Stimulated activated CD4-positive, alpha-beta T cell treated with anti-CD3 and anti-CD28 coated beads, Interleukin-12 subunit alpha, Interleukin-12 subunit beta, amount 100 ng/mL, for 24 hours (primary cell): Measurements from ENCODE around the gene PTPRU.

Experiments
- DNase-seq, 2 experiments: peaks; one replicate each; pipeline ENCODE4 v3.0.0-alpha.2; 2020; ENCODE audit warnings: low read depth in 2 of 2

Gene PTPRU

DNA sequence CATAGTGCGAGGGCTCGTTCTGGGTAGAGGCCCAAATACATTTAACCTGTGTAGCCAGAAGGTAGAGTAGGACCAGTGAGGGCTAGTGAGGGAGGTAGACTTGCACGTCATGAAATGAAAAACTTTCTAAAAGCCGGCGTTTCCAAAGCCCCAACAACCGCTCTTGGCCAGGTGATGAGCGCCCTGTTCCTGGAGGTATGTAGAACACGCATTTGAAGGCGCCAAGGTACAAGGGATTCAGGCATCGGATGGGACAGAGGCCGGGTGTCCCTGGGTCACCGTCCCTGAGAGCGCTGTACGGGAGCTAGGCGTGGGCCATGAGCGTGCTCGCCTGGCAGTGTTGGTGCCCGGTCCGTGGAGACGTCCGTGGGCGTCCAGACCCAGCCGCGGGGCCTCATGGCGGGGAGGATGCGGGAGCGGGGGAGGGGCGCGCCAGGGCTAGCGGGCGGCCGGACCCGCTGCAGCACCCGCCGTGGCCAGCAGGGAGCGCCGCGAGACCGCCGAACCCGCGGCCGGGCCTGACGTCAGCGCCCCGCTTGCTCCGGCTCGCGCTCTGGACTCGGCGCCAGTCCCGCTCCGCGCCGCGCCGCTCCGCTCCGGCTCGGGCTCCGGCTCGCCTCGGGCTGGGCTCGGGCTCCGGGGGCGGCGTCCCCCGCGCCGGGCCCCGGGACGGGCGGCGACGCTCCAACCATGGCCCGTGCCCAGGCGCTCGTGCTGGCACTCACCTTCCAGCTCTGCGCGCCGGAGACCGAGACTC lies at the start of gene PTPRU:
TSS of gene PTPRU (plus strand) at position 568 of the 757 bp plus-strand sequence. CDS start at position 691, 123 bp downstream.
- peak; percentile 57 to 76 for DNase-seq

DNA sequence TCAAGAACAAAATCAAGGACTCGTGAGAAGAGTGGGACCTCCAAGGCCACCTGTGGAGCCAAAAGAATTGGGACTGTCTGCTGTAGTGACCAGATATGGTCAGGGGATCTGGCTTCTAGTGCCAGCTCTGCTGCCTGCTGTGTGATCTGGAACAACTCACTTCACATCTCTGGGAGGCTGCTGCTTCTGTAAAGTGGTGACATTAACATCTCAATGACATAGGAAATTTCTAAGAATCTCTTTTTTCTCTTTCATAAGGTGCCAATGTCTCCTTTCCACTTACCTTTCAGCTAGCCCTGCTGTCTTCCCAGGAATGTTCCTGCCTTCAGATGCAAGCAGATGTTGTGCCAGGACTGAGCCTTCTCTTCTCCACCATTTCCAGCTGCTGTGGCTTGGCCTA lies 49.6 kb upstream of the PTPRU start:
- no peak for DNase-seq

DNA sequence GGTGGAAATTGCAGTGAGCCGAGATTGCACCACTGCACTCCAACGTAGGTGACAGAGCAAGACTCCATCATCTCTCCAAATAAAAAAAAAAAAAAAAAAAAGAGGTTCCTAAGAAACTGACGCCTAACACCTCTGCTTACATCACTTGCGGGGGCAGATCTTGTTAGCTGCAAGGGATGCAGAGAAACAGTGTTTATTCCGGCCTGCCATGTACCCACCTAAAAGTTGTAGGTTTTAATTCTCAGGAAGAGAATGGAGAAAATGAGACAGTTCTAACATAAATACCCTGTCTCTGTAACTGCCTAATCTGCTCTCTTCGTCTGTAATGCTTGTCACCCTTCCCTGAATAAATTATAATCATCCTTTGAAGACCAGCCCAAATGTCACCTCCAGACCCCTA lies 45.6 kb upstream of the PTPRU start:
- no peak for DNase-seq

DNA sequence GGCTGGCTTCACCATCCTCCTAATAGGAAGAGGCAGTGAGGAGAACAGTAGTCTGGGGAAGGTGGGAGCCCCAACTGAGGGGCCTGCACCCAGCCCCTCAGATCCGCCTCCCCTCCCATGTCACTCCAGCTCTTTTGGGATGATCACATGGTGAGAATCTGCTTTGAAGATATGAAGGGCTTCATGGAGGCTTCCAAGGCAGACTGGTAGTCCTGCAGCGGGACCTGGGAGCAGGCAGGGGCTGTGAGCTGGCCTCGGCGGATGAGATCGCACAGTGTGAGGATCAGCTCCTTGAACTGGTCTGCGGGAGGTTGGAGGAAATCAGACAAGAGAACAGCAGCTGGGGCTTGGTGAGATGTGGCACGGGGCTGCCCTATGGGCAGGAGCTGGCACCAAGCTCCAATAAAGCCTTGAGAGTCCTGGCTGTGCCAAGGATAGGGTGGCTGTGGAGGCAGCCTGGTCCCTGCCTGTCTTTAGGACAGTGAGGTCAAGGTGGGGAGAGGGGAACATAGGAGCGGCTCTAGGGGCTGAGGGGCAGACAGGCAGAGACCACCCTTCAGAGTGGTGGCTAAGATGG lies 42.4 kb upstream of the PTPRU start:
- no peak for DNase-seq

DNA sequence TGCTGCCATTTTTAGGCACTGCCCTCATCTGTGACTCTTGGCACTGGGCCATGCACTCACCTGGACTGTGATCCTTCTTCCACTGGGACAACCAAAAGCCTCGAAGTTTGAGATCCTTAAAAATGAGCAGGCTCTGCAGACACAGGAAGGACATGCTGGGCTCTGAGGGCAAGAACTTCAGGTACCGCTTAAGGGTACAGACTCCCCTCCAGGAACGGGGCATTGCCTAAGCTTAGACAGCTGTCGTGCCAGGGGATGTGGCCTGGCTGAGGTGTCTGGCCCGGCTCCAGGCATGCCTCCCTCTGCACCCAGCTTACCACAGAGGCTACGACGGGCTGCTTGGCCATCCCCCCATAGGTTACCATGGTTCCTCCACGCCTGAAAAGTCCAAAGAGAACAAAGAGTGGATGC lies 40.4 kb upstream of the PTPRU start:
- DNase-seq: no peak

DNA sequence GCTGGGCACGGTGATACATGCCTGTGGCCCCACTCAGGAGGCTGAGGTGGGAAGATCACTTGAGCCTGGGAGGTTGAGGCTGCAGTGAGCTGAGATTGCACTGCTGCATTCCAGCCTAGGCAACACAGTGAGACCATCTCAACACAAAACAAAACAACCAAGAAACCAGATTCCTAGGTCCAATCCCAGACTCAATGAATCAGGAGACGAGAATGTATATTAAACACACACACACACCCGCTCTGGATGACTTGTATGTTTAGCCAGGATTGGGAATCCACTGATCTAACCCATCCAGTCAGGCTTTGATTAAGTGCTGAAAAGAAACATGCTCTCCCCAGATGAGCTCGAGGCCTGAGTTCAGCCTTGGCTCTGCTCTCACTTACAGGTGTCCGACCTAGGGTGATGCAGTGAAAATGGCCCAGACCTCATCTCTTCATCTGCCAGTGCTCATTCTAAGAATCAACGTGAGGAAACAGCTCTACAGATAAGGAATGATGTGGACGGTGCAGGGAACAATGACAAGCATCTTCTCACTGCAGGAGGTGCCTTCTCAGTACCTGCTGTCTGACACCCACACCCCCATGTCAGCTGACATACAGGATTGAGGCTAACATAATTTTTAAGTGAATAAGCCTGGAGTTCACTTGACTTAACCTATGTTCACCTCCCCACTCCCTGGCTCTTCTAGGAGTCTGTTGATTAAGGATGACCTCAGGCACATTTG lies 39.3 kb upstream of the PTPRU start:
- no peak for DNase-seq

DNA sequence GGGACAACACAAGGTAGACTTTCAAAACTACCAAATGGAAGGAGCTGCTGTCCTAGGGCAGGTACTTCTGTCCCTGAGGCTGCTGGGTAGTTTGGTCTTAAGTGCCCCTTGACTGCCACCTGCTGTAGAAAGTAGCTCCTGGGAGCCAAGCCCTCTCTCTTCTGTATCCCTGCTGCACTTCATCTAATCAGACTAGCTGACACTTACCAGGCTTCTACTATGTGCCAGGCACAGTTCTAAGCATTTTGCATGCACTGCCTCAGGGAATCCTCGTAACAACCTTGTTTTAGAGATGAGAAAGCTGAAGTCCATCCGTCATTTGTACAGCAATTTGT lies 38.8 kb upstream of the PTPRU start:
- DNase-seq: no peak

DNA sequence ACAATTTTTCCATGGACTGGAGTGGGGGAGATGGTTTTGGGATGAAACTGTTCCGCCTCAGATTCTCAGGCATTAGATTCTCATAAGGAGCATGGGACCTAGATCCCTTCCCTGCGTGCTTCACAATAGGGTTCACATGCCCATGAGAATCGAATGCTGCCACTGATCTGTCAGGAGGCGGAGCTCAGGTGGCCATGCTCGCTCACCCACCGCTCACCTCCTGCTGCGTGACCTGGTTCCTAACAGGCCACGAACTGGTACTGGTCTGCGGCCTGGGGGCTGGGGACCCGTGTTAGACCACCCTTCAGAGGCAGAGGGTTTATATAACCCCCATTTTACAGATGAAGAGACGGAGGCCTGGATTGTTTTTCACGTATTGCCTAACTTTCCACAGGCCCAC lies 38.3 kb upstream of the PTPRU start:
- no peak for DNase-seq

DNA sequence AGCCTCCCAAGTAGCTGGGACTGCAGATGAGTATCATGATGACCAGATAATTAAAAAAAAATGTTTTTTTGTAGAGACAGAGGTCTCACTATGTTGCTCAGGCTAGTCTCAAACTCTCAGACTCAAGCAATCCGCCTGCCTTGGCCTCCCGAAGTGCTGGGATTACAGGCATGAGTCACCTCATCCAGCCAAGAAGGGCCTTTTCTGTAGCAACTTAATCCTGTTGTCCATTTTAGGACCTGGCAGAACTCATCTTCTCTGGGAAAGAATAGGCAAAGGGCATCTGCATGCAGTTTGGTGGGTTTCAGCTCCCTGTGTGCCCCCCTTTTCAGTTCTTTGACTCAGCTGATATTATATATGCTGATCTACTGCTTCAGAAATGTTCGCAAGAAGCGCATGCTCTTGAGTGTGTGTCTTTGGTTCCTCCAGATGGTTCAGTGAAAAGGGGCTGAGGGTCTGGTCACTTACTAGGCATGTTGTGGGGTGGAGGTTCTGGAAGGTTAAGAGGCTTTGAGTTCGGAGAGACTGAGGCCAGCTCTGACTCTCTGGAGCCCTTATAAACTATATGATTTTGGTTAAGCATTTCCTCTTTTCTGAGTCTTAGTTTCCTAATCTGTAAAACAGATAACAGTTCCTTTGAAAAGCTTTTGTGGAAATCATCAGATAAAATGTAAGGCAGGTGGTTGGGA lies 35.3 kb upstream of the PTPRU start:
- no peak for DNase-seq

DNA sequence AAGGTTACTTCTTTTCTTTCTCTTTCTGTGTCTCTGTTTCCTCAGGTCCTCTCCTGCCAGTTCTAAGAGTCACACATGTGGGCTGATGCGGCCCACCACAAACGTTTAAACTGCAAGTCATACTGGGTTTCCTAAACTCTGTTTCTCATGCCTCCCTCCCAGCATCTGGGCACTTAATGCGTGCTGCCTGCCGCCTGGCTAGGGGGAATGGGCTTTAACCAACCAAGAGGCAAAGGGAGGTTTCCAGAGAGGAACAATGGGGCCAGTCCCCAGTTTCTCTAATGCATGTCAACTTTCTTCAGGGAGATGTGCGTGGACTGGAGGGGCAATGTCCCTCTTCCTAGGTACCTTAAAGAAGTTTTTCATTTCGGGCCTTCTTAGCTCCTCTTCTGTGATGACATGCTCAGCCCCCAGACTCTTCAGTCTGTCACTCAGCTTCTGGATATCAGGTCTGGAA lies 34.7 kb upstream of the PTPRU start:
- no peak for DNase-seq

DNA sequence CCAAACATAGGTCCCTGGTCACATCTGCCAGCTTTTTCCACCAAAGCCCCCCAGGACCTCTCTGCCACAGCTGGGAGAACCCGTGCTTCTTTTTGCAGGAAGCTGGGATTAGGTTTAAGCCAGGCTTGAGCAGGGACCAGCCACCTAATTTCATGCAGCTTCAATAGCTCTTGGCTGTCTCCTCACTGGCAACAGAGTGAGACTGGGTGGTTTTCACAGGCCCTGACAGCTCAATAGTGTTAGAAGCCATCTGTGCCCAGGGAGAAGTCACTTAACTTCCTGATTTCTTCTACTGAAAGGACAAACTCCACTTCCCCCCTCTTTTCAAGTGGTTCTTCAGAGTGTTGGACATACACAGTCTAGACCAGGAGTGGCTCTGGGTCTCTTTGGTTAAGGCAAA lies 34.3 kb upstream of the PTPRU start:
- DNase-seq: no peak

DNA sequence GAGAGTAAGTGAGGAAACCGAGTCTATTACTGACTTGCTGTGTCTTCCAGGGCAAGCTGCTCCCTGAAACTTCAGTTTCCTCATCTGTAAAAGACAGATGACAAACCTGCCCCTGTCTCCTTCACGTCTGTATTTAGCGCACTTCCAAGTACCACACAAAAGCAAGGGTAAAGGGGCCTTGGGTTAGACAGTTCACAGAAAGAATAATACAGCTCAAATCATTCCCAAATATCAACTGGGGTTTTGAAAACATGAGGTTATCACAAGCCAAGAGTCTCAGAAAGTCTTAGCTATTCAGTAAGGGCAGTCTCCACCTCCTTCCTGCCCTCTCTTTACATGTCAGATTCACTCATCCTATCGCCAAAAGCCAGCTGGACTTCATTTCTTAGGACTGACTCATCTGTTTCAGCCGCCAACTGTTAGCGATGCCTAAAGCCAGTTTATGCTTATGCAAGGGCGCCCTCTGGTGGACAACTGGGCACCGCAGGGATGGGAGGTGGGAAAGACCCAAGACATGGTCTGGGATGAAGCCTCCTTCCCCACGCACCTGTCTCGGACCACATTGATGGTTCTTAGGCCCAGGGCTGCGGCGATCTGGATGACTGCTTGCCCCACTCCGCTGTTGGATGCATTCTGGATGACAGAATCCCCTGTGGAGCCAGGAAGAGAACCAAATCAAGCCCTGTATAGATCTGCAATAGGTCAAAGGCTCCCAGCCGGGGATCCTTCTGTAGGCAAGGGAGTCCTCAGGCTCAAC lies 33.6 kb upstream of the PTPRU start:
- DNase-seq: peak; percentile 80 to 94

DNA sequence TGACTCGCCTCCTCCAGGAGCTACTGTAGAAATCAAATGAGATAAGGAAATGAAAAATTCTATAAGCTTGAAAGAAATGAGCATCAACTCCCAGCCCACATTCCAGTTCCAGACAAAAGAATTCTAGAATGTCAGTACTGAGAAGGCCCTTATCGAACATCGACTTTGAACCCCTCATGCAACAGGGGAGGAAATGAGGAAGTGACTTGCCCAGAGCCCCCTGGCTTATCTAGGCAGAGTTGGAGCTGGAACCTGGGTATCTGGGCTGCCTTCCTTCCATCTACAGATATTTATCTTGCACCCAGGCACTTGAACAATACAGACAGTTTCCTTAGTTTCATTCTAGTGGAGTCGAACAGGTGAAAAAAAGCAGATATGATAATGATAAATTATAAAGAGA lies 27.9 kb upstream of the PTPRU start:
- DNase-seq: no peak

DNA sequence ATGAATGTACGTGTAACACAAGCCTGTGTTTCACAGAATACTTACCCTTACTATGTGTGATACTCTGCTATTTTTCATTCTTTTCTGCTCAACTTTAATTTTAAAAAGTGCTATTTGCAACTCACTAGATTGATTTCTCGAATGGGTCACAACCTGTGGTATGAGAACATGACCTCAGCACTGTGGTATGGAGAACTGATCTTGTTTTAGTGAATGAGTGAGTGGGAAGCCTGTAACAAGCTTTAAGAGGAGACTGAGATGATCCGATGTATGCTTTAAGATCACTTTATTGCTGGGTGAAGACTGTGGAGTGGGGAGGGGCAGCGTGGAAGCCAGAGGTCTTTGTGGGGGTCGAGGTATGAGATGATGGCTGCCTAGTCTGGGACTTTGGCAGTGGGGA lies 27.1 kb upstream of the PTPRU start:
- no peak for DNase-seq

DNA sequence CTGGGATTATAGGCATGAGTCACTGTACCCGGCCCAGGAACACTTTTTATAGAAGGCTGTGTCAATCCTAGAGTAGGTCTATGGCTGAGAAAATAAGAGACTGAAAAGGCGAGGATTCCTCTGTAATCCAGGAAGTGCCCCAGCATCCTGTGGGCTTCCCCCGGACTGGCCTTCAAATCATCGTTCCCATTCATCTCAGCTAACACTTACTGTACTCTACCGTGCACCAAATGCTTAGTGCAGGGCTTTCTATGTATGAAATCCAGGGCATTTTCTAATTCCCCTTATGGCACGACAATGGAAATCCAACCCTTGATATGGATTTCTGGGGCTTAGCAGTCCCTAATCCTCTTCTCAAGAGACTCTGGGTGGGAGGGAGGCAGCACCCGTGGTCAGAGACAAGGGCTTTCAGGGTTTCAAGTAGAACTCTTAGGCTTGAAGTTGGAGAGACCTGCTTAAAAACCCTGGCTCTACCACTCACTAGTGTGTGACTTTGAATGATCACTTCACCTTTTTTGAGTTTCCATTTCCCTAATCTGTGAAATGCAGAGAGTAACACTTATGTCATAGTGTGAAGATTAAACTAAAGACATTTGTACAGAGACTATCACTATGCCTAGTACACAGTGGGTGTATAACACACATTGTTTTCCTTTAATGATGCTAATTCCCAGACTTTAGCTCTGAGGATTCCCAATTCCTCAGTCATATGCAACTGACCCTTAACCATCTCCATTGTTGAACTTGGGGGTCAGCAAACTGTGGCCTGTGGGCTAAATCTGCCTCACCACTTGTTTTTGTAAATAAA lies 25.8 kb upstream of the PTPRU start:
- no peak for DNase-seq

DNA sequence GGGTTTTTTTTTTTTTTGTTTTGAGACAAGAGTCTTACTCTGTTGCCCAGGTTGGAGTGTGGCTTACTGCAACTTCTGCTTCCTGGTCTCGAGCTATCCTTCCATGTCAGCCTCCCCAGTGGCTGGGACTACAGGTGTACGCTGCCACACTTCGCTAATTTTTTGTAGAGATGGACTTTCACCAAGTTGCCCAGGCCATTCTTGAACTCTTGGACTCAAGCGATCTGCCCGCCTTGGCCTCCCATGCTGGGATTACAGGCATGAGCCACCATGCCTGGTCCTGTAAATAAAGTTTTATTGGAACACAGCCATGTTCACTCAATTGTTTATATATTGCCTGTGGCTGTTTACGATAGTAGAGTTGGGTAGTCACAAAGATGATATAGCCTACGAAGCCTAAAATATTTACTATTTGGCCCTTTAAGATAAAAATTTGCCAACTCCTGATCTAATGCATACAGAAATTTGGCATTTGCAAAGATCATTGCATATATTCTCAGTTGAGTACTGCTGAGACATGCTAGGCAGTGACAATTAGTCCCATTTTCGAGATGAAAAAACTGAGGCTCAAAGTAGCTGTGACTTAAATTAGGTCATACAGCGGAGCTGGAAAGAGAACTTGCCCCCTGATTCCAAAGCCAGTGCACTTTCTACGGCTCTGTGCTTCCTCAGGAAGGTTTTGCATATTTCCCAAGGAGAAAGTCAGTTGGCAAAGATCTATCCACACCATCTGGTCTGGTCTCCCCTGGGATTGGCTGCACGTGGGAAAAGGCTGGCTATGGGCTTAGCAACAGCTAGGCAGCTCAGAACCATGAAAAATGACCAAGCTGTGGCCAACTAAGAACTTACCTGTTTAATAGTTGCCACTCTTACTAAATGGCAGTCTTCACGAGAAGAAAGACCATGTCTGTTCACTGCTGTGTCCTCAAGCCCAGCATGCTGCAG lies 25.0 kb upstream of the PTPRU start:
- no peak for DNase-seq

DNA sequence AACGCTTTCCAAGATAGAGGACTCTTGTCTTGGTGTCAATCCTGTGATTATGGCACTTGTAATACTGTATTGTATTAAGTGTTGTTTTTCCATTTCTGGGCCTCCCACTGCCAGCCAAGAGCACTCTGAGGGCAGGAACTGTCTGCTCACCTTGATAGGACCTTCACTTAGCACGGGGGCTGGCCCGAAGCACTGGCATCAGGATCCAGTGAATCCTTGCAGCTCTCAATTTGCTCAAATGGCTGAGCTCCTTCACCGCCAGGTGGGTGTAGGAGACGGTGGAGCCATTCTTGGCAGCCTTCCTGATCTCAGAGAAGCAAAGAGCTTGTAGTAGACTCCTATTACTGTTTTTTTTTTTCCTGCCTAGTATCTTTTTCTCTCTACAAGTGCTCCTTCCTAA lies 23.3 kb upstream of the PTPRU start:
- no peak for DNase-seq

DNA sequence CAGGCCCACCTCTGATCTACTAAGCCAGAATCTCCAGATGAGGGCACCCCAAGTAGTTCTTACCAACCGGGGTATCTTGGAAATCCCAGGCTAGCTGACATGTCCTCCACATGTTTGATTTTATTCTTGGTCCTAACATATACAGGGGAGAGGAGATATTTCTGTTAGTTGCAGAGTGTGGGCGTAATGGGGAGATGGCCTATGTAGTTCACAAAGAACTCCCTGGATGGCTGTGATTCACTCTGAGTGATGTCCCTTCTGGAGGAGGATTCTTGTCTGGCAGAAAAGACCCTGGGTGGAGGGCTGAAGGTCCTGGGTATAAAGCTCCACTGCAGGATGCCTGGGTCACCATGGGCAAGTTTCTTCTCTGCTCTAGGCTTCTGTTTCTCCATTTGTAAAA lies 18.7 kb upstream of the PTPRU start:
- no peak for DNase-seq

DNA sequence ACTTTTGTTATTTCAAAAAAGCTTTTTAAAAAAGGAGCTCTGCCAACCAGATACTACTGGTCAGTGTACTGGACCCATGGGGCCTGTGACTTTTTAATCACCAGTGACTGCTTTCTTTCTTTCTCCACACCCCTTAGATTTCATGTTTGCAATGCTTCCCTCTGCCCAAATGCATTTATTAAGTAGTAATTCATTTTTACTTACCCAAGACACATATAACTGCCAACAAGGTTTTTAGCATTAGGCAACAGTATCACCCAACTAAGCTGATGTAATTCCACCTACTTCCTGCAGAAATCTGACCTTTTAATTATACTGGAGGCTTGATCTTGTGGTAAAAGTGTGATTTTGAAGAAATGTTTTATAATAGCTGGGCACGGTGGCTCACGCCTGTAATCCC lies 18.1 kb upstream of the PTPRU start:
- DNase-seq: no peak

DNA sequence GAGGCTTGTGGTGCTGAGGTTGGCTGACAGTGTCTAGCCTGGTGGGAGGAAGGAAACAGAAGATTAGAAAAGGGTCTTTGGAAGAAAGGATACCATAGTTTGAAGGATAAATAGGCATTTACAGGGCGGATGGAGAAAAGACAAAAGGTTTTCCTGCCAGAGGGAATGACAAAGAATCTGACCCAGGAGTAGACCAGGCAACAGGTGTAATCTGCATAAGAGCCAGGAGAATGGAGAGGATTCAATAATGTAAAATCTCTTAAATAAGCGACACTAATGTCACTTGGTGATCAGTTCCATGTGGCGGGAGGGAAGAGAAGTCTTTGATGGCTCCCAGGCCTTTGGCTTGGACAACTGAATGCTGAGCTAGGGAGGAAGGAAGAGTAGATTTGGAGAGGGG lies 15.0 kb upstream of the PTPRU start:
- no peak for DNase-seq
